Kasumi-1 (cell line): ENCODE results near the gene SPOUT1.

Source experiments
- DNase-seq, 2 experiments: peaks; one replicate each; lab custom pipeline; 2025; lab: John Stamatoyannopoulos, UW

Gene SPOUT1

DNA sequence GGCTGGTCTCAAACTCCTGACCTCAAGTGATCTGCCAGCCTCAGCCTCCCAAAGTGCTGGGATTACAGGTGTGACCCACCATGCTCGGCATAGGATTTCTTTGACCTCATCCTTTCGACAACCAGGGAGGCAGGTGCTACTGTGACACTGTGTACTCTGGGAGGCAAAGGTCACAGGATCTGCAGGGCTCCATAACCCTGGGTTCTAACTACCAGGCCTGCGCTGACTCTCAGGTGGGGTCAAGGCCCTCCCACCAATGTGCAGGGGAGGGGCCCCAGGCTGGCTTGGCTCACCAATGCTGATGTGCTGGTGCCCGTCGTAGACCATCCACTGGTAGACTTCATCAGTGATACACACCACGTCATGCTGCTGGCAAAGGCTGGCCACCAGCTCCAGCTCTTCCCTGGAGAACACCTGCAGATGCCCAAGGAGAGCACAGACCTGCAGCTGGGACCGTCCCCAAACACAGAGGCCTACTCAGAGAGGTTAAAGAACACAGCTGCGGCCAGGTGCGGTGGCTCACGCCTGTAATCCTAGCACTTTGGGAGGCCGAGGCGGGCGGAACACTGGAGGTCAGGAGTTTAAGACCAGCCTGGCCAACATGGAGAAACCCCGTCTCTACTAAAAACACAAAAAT is 7.0 kb upstream of the SPOUT1 start:
- DNase-seq: no peak

DNA sequence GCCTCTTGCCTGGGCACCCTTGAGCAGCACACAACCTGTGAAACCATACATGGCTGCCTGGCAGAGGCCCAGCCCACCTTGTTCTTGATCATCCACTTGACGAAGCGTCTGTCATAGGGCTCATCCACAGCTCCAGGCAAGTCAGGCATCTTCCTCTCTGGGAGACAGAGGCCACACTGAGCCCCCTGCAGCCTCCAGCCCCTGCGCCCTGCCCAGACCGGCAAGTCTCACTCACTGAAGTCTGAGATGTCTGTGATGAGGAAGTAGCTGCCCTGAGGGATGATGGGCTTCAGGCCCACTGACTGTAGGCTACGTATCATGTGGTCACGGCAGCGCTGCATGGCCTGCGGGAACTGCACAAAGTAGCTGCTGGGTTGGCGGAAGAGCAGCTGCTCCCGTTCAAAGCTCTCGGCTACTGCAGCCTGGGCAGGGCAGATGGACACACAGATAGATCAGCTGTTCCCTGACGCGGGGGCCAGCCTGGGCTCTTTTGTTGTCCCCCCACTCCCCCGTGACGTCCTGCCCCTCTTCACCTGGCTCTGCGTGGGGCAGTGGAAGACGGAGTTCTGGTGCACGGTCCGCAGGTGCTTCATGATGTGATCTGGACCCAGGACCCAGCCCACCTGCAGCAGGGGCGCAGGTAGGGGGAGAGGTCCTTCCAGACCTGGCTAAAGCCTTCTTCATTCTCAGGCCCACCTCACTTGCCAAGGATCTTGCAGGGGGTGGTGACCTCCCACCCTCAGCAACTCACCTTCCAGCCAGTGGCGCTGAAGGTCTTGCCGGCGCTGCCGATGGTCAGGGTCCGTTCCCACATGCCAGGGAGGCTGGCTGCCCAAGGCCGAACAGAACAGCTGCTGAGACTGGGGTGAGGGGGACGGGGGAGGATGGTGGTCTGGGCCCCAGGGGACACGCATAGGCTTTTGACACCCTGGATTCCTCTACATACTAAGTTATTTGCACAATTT is 5.9 kb upstream of the SPOUT1 start:
- DNase-seq: no peak

DNA sequence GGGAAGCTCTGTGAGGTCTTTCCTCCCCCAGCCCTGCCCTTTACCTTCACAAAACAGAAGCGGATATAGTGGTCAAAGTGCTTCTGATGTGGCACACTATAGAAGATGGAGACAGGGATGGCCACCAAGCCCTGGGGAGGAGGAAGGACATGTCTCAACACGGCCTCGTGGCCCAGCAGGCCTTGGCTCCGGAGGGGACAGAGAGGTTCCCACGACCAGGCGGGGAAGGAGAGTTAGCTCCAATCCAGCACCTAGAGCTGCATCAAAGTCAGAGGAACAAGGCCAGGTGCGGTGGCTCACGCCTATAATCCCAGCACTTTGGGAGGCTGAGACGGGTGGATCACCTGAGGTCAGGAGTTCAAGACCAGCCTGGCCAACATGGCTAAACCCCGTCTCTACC is 4.1 kb upstream of the SPOUT1 start:
- no peak for DNase-seq

DNA sequence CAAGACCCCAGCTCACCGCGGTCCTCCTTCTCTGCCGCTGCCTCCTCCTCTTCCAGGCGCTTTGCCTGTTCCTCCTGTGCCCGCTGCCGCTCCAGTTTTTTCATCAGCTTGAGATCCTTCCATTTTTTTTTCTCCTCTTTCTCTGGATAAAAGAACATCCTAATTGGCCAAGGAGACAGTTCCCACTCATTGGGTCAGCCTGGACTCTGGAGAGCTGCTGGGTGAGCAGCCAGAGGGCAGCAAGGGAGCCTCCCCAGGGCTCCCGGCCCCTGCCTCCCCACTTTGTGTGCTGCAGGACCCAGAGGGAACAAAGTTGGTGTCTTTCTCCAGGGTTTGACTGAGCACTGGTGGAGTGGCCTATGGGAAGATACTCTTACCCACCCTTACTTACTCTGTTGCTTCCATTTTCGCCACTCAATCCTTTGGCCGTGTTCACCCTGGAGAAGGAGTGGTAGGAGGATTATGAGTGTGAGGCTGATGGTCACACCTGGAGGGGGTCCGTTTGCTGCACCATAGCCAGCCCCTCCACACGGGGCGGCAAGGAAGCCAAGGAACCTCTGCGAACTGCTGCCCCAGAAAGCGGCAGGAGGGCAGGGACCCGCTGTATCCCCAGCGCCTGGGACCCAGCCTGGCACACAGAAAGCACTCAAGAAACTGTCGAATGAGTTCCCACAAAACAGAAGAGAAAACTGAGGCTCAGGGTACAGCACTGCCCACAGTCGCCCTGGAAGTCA is 708 bp downstream of the SPOUT1 start:
- DNase-seq: no peak

DNA sequence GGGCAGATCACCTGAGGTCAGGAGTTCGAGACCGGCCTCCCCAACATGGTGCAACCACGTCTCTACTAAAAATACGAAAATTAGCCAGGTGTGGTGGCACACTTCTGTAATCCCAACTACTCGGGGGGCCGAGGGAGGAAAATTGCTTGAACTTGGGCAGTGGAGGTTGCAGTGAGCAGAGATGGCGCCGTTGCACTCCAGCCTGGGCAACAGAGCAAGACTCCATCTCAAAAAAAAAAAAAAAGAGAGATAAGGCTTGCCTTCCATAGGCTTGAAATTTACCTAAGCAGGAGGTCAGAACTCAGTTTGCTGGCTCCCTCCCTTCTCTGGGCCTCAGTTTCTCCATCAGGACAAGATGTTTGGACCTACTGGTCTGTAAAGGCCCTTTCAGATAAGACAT is 1.3 kb downstream of the SPOUT1 start:
- DNase-seq: no peak

DNA sequence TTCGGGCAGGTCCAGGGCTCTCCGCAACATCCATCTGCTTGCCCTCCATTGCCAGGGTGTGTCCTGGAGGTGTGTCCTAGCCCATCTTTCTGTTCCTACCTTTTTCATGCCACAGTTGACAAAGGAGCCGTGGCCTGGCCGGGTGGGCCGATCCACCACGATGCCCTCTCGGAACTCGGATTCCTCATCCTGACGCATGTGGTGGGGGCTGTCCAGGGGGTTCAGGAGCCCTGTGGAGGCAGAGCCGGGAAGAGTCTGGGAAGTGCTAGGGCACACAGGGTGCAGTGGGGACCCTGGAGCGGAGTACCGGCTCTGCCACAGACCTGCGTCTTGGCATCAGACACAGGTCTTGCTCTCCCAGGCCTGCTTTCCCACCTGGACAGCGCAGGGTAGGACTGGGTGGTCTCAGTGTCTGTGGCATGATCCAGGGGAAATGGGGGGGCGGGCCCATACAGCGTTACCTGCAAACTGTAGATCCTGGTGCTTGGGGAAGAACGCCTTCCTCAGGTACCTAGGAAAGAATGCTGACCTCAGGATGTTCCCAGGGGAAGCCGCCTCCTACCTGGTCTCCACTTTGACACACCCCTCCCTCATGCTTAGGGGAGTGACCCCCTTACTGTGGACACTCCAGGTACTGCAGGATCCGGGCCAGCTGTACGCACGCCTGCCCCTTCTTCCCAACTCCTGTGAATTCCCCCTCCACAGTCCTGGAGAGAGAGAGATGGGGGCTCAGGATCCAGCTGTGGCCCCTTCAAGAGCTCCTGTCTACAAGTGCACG is 3.5 kb downstream of the SPOUT1 start:
- no peak for DNase-seq

DNA sequence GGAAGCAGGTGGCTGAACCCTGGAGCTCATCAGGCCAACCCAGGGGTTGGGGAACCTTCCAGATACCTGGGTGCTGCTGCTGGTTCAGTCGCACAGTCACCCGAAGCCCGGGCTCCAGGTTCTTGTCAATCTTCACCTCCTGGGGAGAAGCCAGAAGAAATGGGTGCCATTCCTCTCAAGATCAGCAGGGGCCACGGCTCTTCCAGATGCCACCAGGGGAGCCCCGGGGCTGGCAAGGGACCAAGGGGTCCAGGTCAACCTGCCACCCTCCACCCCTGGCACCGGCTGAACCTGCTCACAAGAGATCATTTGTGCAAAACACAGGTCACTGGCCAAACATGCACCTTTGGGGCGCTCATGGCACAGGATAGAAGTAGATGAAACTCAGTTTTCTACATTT is 4.7 kb downstream of the SPOUT1 start:
- DNase-seq: no peak

DNA sequence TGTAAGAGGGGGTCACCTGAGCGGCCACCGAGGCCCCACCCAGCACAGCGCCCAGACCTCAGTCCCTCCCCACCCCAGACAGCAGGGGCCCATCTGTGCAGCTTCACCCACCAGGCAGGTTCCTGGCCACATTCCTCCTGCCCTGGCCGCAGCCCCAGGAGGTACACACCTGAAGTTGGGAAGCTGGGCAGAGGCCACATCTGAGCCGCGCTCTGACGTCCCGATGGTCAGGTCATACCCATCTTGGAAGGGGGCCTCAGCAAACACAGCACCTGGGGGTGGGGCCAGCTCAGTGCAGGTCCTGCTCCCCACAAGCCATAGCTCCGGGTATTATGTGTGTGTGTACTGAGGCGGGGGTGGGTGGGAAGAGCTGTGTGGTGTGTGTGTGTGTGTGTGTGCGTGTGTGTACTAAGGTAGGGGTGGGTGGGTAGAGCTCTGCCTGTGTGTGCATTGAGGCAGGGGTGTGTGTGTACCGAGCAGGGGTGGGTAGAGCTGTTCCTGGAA is 5.6 kb downstream of the SPOUT1 start:
- no peak for DNase-seq

DNA sequence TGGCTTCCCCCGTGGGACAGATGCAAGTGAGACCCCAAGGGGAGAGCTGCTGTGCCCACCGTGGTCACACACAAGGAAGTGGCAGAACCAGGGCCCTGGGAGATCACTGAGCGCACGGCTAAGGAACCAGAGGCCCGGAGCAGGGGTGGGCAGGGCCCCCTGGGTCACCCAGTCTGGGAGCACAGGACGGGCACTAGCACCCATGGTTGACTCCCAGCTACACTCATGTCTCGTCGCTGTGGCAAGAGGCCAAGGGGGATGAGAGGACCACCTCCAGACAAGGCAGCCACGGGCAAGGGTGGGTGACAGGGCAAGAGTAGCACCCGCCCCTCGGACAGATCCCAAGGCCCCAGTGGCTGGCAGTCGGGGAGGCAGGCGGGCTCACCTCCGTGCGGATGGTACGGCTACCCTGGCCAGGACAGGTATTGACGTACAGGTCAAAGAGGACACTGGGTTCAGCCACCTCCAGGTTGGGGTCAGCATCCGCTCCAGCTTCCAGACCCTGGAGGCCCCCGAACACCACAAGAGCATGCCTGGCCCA is 6.2 kb downstream of the SPOUT1 start:
- DNase-seq: no peak

DNA sequence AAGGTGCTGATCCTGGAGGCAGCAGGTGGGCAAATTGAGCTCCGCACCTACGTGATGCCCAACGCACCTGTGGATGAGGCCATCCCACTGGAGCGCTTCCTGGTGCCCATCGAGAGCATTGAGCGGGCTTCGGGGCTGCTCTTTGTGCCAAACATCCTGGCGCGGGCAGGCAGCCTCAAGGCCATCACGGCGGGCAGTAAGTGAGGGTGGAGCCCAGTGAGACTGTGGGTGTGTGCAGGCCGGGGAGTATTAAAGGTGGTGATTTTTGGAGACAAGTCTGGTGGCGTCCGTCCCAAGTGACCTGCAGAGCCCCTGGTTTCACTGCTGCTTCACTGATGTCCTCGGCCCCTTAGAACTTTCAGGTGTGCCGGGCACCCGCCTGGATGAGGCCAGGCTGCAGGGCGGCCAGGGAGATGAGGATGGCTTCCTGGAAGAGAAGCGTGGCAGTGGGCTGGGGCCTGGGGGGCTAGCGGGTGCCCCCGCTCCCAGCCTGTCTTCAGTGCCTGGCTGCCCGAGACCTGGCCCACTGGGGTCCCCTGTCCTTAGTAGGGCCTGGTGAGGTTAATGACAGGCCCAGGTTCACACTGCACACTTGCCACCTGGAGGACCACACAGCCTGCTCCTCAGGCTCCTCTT is 7.1 kb downstream of the SPOUT1 start:
- no peak for DNase-seq

DNA sequence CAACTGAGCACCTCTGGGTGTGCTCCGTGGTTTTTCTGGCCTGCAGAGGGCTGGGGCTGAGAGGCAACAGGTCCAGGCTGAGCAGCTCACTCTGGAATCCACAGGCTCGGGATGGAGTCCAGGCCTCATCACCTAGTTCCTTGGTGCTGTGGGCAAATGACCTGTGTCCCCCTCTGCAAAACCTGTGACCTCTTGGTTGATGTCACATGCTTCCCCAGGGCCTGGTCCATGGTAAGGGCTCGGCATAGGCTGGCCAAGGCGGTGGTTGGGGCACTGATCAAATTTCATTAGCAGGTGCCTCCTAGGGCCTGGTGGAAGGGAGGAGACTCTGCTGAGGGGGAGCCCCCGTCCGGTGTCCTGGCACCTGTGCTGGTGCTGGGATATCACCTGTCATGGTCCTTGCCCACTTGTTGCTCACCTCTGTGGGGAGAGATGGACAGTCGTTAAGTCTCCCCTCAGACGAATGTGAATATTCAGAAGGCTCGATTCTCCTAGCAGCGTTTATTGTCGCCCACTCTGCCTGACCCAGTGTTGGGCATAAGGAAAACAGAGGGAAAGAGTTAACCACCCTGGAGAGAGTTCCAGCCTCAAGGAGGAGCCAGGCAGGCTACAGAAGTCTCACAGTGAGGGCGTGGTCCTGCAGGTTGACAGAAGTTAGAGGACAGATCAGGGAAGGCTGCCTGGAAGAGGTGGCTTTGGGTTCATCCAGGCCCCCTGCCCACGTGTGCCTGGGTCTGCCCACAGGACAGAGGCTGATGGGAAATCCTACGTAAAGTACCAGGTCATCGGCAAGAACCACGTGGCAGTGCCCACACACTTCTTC is 7.8 kb downstream of the SPOUT1 start:
- no peak for DNase-seq

DNA sequence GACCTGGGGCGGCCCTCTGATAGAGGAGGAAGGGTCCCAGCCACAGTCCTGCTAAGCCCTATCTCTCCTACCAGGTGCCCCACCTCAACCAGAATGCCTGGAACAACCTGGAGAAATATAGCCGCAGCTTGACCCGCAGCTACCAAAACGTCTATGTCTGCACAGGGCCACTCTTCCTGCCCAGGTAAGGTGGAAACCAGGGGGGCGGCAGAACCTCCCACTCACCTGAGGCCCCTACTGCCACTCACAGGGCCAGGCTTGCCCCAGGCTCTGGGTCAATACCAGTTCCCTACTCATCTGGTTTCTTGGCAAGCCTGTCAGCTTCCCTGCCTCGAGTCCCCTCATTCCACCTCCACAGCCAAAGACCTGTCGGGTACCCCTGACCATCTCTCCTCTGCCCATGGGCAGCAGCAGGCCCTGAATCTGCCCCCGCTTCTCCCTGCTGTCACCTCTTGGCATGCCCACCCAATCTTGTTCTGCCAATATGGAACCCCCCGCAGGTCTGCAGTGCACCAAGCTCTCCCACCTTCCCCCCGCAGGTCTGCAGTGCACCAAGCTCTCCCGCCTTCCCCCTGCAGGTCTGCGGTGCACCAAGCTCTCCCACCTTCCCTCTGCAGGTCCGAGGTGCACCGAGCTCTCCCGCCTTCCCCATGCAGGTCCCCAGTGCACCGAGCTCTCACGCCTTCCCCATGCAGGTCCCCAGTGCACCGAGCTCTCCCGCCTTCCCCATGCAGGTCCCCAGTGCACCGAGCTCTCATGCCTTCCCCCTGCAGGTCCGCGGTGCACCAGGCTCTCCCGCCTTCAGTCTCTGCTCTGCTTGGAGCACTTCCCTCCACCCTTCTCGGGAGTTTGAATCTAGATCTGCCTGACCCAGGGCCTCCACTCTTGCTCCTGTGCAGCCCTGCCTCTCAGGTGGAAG is 8.7 kb downstream of the SPOUT1 start:
- no peak for DNase-seq

DNA sequence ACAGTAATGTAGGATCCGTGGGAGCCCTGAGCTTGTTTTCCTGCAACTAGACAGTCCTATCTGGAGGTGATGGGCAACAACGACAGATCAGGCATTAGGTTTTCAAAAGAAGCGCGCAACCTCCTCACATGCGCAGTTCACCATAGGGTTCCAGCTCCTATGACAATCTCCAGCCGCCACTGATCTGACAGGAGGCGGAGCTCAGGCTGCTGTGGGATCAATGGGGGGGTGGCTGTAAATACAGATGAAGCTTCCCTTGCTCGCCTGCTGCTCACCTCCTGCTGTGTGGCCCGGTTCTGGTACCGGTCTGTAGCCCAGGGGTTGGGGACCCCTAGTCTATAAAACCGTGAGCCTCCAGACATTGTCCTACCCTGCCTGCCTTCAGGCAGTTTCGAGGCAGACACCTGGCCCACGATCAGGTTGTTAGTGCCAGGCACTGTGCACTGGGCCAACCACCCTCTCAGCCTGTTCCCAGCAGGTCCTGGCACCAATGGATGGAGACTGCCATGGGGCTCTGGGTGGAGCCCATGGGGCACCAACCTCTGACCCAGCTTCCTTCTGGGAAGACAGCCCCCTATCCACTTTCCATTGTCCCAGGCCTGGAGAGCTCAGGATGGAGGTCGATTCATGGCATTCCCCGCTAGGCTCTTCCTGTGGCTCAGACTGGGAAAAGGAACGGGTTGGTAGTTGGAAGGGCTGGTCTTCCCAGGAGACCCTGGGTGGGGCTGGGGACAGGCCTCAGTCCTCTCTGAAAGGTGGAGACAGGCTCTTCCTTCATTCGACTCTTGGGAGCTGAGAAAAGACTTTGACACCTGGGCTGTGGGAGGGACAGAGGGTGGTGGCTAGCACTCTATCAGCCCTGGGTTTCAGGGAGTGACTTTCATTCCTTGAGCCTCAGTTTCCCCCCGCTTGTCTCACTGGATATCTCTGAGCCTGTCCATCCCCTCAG is 9.6 kb downstream of the SPOUT1 start:
- peak in 1 of 2 experiments; percentile 16 for DNase-seq

DNA sequence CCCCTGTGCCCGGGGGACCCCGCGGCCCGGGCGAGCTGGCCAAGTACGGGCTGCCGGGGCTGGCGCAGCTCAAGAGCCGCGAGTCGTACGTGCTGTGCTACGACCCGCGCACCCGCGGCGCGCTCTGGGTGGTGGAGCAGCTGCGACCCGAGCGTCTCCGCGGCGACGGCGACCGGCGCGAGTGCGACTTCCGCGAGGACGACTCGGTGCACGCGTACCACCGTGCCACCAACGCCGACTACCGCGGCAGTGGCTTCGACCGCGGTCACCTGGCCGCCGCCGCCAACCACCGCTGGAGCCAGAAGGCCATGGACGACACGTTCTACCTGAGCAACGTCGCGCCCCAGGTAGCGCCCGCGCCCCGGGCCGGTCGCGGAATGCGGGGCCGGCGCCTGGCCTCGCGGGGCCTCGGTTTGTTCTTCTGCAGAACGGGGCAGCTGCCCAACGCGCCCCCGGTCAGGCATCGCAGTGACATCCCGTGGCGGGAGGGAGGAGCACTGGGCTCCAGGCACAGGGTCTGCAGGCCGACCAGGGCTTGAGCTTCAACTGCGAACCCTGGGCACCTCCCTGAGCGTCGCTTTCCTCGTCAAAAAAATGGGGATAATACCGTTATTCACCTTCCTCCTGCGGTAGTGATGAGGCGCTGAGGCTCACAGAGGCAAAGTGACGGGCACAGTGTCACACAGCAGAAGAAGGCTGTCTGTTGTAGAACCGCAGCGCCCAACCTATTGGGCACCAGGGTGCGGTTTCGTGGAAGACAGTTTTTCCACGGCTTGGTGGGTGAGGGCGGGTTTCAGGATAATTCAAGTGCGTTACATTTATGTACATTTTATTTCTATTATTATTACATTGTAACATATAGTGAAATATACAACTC is 10.5 kb downstream of the SPOUT1 start:
- peak; percentile 19 to 25 for DNase-seq

DNA sequence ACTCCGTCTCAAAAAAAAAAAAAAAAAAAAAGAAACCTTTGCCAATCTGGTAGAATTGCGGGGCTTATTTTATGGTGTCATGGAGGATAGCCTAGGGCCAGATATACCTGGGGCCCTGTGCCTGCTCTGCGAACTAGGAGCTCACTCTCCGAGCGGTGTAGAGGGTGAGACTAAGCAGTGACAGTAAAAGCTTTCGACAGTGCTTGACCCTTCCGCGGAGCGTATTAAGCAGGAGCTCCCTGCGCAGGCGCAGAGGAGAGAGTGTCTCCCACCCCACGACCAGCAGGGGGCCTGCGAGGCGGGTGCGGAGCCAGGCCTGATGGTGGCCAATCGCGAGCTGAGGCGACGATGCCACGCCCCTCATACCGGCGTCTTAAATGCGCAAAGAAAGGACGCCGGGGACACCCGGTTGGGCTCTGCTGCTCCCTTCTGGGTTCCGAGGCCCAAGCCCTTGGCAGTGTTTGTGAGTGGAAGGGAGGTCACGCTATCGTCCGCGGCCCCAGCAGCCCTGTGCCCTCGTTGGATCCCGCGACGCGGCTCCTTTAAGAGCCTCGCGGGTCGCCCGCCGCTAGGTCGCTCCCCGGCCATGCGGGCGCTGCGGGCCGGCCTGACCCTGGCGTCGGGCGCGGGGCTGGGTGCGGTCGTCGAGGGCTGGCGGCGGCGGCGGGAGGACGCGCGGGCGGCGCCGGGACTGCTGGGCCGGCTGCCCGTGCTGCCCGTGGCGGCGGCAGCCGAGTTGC is 11.3 kb downstream of the SPOUT1 start, which contains the start of gene ENDOG:
Gene ENDOG, plus strand, starts transcription at position 402 of the 740 bp plus-strand sequence. Its CDS starts 185 bp downstream, at position 587.
- peak; percentile 89 to 90 for DNase-seq

DNA sequence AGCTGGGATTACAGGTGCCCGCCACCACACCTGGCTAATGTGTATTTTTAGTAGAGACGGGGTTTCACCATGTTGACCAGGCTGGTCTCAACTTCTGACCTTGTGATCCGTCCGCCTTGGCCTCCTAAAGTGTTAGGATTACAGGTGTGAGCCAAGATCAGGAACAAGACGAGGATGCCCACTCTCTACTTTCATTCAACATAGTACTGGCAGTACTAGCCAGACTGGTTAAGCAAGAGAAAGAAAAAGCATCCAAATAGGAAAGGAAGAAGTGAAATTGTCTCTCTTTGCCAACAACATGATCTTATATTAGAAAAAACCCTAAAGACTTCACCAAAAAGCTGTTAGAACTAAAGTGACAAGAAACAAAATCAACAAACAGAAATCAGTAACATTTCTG is 18.7 kb downstream of the SPOUT1 start:
- no peak for DNase-seq
